Measurements from ENCODE around the gene TSPEAR. TPM values are rescaled to one million over a fixed set of nuclear protein-coding genes. Genes with fewer than 3 reads are reported as not detected.

TSPEAR gene
- total and polyA plus RNA-seq, 10 donors = 0.02 to 0.22 (median 0.03) TPM; not detected in 7

- no peak for TF ChIP-seq POLR2A (IDR thresholded peaks at IDR 0.05)
- no peak for TF ChIP-seq CTCF (IDR thresholded peaks at IDR 0.05 in 8 of 11, conservative IDR thresholded peaks at IDR 0.05 in 3 of 11)
- no peak for TF ChIP-seq POLR2AphosphoS5 (IDR thresholded peaks at IDR 0.05)
- H3K27ac ChIP-seq = peak overlapping the region in 1 of 8 donors; percentile 66
- H3K9me3 ChIP-seq = peaks cover 0 to 21% (median 18%) of the 10 kb centered on the region in 8 donors
- peak overlapping the region; percentile 71 to 92 (median 76) for H3K4me3 ChIP-seq
- H3K36me3 ChIP-seq = peaks cover 0 to 4% (median 0%) of the 10 kb centered on the region in 6 donors
- peak; percentile 78 for DNase-seq
- H3K27me3 ChIP-seq (replicated peaks in 1 of 7) = peaks cover 0 to 11% (median 0%) of the 10 kb centered on the region in 7 donors
- 82 to 88% (median 84%) methylated on average over 30 to 35 of the region's 35 CpGs for WGBS, 5 donors
- intact Hi-C loops (cut with DNase I; ENCODE audit: low total_unique reads) = no loop called here
- peaks cover 5 to 18% (median 12%) of the 10 kb centered on the region in 6 donors for H3K4me1 ChIP-seq
Measured at GRCh38 chr21:44456214-44456914, 255.0 kb downstream of the TSPEAR start.

- intact Hi-C loops (cut with DNase I; ENCODE audit: low total_unique reads) = no loop called here
- DNase-seq = peak; percentile 89
- Histone ChIP-seq H3K36me3 (peaks cover 0 to 4% (median 0%) of the 10 kb centered on the region in 6 donors), H3K9me3 (peaks cover 0 to 21% (median 18%) of the 10 kb centered on the region in 8 donors), H3K4me1 (peaks cover 5 to 18% (median 12%) of the 10 kb centered on the region in 6 donors), H3K27ac (peak overlapping the region in 4 of 8 donors; percentile 41 to 66 (median 52)), H3K4me3 (peak overlapping the region; percentile 71 to 92 (median 76)), H3K27me3 (replicated peaks in 1 of 7) (peaks cover 0 to 15% (median 0%) of the 10 kb centered on the region in 7 donors)
- TF ChIP-seq CTCF (IDR thresholded peaks at IDR 0.05 in 8 of 11, conservative IDR thresholded peaks at IDR 0.05 in 3 of 11) (peak in 2 of 11 experiments; percentile 15 to 20), POLR2A (IDR thresholded peaks at IDR 0.05) (no peak), POLR2AphosphoS5 (IDR thresholded peaks at IDR 0.05) (peak in 1 of 3 donors; percentile 36)
- 1 to 3% (median 2%) methylated on average over 29 to 72 of the region's 72 CpGs for WGBS, 5 donors
Measured at GRCh38 chr21:44455524-44456213, 255.7 kb downstream of the TSPEAR start.

GRCh38 chr21:44454747-44455523, 256.4 kb downstream of the TSPEAR start, which contains the start of gene LRRC3:
Gene LRRC3 (plus strand): TSS chr21:44455510. CDS start chr21:44456645, 1,135 bp downstream.
- H3K9me3 ChIP-seq = peaks cover 0 to 21% (median 18%) of the 10 kb centered on the region in 8 donors
- peaks cover 0 to 4% (median 0%) of the 10 kb centered on the region in 6 donors for H3K36me3 ChIP-seq
- peaks cover 0 to 22% (median 0%) of the 10 kb centered on the region in 7 donors for H3K27me3 ChIP-seq (replicated peaks in 1 of 7)
- peaks cover 5 to 18% (median 12%) of the 10 kb centered on the region in 6 donors for H3K4me1 ChIP-seq
- 7 to 11% (median 9%) methylated on average over 30 to 45 of the region's 45 CpGs for WGBS, 5 donors
- peak within 1 kb of the TSS in 4 of 8 donors; percentile 41 to 66 (median 52) for H3K27ac ChIP-seq
- TF ChIP-seq CTCF (IDR thresholded peaks at IDR 0.05 in 8 of 11, conservative IDR thresholded peaks at IDR 0.05 in 3 of 11) = no peak
- TF ChIP-seq POLR2AphosphoS5 (IDR thresholded peaks at IDR 0.05) = no peak
- no peak for TF ChIP-seq POLR2A (IDR thresholded peaks at IDR 0.05)
- intact Hi-C loops (cut with DNase I; ENCODE audit: low total_unique reads) = no loop called here
- H3K4me3 ChIP-seq = peak within 1 kb of the TSS; percentile 71 to 92 (median 76)
- peak; percentile 92 for DNase-seq

All from spleen (tissue), 11 donors.